ENCODE data around the gene TSEN54. TPM values are rescaled to one million over a fixed set of nuclear protein-coding genes. Genes with fewer than 3 reads are reported as not detected.

TSEN54 gene
- total and polyA plus RNA-seq, 8 donors, result 15.8 to 54.0 (median 38.9) TPM

GRCh38 chr17:75552425-75553294, 36.3 kb downstream of the TSEN54 start:
- DNase-seq (no peak), ATAC-seq (no peak)
- no peaks in the 10 kb centered on the region for H3K9me3 ChIP-seq
- no peak overlapping the region for H3K4me3 ChIP-seq
- H3K27me3 ChIP-seq, result no peaks in the 10 kb centered on the region
- TF ChIP-seq CTCF (IDR thresholded peaks at IDR 0.05), result no peak
- H3K27ac ChIP-seq, result peak overlapping the region in 1 of 2 donors; percentile 5
- peaks cover 4 to 7% of the 10 kb centered on the region in 2 donors for H3K4me1 ChIP-seq
- intact Hi-C loops (cut with DNase I), result no loop called here
- H3K36me3 ChIP-seq, result no peaks in the 10 kb centered on the region

- TF ChIP-seq CTCF (IDR thresholded peaks at IDR 0.05), result no peak
- intact Hi-C loops (cut with DNase I), result no loop called here
- peaks cover 0 to 4% of the 10 kb centered on the region in 2 donors for H3K36me3 ChIP-seq
- peaks cover 4 to 7% of the 10 kb centered on the region in 2 donors for H3K4me1 ChIP-seq
- no peaks in the 10 kb centered on the region for H3K27me3 ChIP-seq
- H3K9me3 ChIP-seq, result no peaks in the 10 kb centered on the region
- no peak overlapping the region for H3K4me3 ChIP-seq
- no peak for ATAC-seq
- H3K27ac ChIP-seq, result no peak overlapping the region
- DNase-seq, result no peak
Measured at GRCh38 chr17:75553295-75554110, 37.2 kb downstream of the TSEN54 start.

- TF ChIP-seq CTCF (IDR thresholded peaks at IDR 0.05), result no peak
- Histone ChIP-seq H3K27ac (no peak overlapping the region), H3K27me3 (no peaks in the 10 kb centered on the region)
Measured at GRCh38 chr17:75555679-75556153, 39.4 kb downstream of the TSEN54 start.

GRCh38 chr17:75557075-75557851, 40.9 kb downstream of the TSEN54 start:
- DNase-seq (peak in 3 of 4 donors; percentile 78 to 84 (median 81)), ATAC-seq (peak; percentile 89)
- Histone ChIP-seq H3K4me1 (peaks cover 4 to 7% of the 10 kb centered on the region in 2 donors), H3K36me3 (peaks cover 0 to 28% of the 10 kb centered on the region in 2 donors), H3K27ac (peak overlapping the region in 1 of 2 donors; percentile 53), H3K4me3 (no peak overlapping the region), H3K27me3 (no peaks in the 10 kb centered on the region), H3K9me3 (no peaks in the 10 kb centered on the region)
- TF ChIP-seq CTCF (IDR thresholded peaks at IDR 0.05), result no peak
- intact Hi-C loops (cut with DNase I), result no loop called here

More at GRCh38 chr17:75555679-75556153, 39.4 kb downstream of the TSEN54 start:
- Histone ChIP-seq H3K9me3 (no peaks in the 10 kb centered on the region), H3K4me1 (peaks cover 4 to 7% of the 10 kb centered on the region in 2 donors), H3K4me3 (no peak overlapping the region), H3K36me3 (peaks cover 0 to 22% of the 10 kb centered on the region in 2 donors)
- ATAC-seq (no peak), DNase-seq (peak in 1 of 4 donors; percentile 72)
- intact Hi-C loops (cut with DNase I), result no loop called here

Measured in left lung (tissue), 10 donors.